Upper lobe of left lung (tissue), 4 donors: ENCODE measurements around the gene MIF4GD.

ENCODE experiments used
- EP300 ChIP-seq, 4 donors: sonication (generic); formaldehyde crosslinking; IDR thresholded peaks; one replicate each; pipeline ENCODE4 v1.5.1; 2017; ENCODE audit warnings: antibody characterized with exemption in 4 of 4, control low read depth in 2 of 4
- POLR2AphosphoS5 ChIP-seq, 2 donors: sonication (generic); formaldehyde crosslinking; IDR thresholded peaks; one replicate each; pipeline ENCODE4 v1.5.1; 2017; ENCODE audit warnings: antibody characterized with exemption in 2 of 2
- TF ChIP-seq, protein P1 (sequence below), 6 experiments: fragments of 450-650 bp in 4 of 6; fragments of 200-600 bp in 2 of 6; sonication (generic) in 2 of 6; IDR thresholded peaks; one replicate each; pipeline ENCODE4 v1.5.1; 2016 to 2019; ENCODE audit warnings: antibody characterized with exemption in 6 of 6

DNA sequence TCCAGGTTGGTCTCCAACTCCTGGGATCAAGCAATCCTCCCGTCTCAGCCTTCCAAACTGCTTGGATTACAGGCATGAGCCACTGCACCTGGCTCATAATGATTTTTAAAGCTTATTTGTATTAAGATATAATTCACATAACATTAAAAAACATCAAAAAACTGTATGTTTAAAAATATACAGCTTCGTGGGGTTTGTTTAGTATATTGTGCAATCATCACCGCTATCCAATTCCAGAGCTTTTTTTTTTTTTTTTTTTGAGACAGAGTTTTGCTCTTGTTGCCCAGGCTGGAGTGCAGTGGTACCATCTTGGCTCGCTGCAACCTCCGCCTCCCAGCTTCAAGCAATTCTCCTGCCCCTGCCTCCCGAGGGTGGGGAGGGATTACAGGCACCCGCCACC is 29.2 kb upstream of the MIF4GD start:
- no peak for TF ChIP-seq POLR2AphosphoS5 (IDR thresholded peaks at IDR 0.05)
- TF ChIP-seq, protein P1, sequence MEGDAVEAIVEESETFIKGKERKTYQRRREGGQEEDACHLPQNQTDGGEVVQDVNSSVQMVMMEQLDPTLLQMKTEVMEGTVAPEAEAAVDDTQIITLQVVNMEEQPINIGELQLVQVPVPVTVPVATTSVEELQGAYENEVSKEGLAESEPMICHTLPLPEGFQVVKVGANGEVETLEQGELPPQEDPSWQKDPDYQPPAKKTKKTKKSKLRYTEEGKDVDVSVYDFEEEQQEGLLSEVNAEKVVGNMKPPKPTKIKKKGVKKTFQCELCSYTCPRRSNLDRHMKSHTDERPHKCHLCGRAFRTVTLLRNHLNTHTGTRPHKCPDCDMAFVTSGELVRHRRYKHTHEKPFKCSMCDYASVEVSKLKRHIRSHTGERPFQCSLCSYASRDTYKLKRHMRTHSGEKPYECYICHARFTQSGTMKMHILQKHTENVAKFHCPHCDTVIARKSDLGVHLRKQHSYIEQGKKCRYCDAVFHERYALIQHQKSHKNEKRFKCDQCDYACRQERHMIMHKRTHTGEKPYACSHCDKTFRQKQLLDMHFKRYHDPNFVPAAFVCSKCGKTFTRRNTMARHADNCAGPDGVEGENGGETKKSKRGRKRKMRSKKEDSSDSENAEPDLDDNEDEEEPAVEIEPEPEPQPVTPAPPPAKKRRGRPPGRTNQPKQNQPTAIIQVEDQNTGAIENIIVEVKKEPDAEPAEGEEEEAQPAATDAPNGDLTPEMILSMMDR (IDR thresholded peaks at IDR 0.05), result no peak
- no peak for TF ChIP-seq EP300 (IDR thresholded peaks at IDR 0.05)
